GM12892 (cell line): ENCODE data around the gene TADA2A.
"Not testable (repeated sequence)": the region's sequence is repeated elsewhere in the genome, so short reads cannot be mapped to it uniquely, and the experiment has no call there.

Experiments
- DNase-seq: peaks from one replicate; pipeline ENCODE4 v3.0.0; 2011; ENCODE audit not compliant: insufficient read length
- FAIRE-seq: peaks from 2 replicates; lab custom pipeline; 2011; peaks lifted over from hg19 to GRCh38; lab: Jason Lieb, UNC
- POLR2A ChIP-seq: IDR thresholded peaks from 2 replicates; pipeline ENCODE4 v1.6.1; 2011; ENCODE audit warnings: low read depth, low read length, control low read depth
- POLR2AphosphoS5 ChIP-seq: IDR thresholded peaks from 2 replicates; pipeline ENCODE4 v1.6.1; 2011; ENCODE audit warnings: low read depth, low read length, control low read depth
- TAF1 ChIP-seq: IDR thresholded peaks from 2 replicates; pipeline ENCODE4 v1.6.1; 2011; ENCODE audit warnings: low read depth, mild to moderate bottlenecking, control low read depth, low read length, borderline replicate concordance

TADA2A gene

GRCh38 chr17:37405955-37406634, 591 bp upstream of the TADA2A start:
- DNase-seq (no peak), FAIRE-seq (no peak)
- TF ChIP-seq POLR2AphosphoS5, result no peak
- no peak for TF ChIP-seq TAF1
- no peak for TF ChIP-seq POLR2A

DNA sequence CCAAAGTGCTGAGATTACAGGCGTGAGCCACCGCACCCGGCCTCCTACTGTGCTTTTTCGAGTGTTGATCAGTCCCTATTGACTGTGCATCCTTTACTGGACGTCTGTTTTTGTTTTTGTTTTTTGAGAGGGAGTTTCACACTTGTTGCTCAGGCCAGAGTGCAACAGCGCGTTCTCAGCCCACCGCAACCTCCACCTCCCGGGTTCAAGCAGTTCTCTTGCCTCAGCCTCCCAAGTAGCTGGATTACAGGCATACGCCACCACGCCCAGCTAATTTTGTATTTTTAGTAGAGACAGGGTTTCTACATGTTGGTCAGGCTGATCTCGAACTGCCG, 1.4 kb downstream of the TADA2A start:
- not testable (repeated sequence) for FAIRE-seq, DNase-seq

GRCh38 chr17:37410357-37410756, 3.7 kb downstream of the TADA2A start:
- TF ChIP-seq POLR2AphosphoS5, result no peak
- FAIRE-seq, result no peak
- DNase-seq, result no peak

GRCh38 chr17:37413875-37414519, 7.3 kb downstream of the TADA2A start:
- TF ChIP-seq TAF1, result no peak
- no peak for TF ChIP-seq POLR2AphosphoS5
- FAIRE-seq (no peak), DNase-seq (no peak)

- TF ChIP-seq TAF1 (no peak), POLR2AphosphoS5 (no peak), POLR2A (no peak)
- DNase-seq (no peak), FAIRE-seq (no peak)
These were observed 11.2 kb downstream of the TADA2A start for GRCh38 chr17:37417852-37418251.

DNA sequence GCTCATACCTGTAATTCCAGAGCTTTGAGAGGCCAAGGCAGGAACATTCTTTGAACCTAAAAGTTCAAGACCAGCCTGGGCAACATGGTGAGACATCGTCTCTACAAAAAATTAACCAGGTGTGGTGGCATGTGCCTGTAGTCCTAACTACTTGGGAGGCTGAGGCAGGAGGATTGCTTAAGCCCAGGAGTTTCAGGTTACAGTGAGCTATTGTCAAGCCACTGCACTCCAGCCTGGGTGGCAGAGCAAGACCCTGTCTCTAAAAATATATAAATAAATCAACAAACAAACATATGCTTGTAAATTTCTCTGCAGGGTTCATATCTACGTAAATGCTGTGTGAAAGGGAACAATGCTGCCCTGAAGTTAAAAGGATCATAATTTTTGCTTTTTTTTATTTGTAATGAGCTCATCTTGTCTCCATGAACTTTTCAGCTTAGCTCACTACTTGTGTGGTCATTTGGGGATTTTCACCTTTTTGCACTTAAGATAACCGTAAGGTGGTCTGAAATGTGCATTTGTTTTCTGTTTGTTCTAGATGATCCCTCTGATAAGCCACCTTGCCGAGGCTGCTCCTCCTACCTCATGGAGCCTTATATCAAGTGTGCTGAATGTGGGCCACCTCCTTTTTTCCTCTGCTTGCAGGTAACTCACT, 16.4 kb downstream of the TADA2A start:
- FAIRE-seq (no peak), DNase-seq (no peak)
- no peak for TF ChIP-seq TAF1
- TF ChIP-seq POLR2A, result no peak
- TF ChIP-seq POLR2AphosphoS5, result no peak

DNA sequence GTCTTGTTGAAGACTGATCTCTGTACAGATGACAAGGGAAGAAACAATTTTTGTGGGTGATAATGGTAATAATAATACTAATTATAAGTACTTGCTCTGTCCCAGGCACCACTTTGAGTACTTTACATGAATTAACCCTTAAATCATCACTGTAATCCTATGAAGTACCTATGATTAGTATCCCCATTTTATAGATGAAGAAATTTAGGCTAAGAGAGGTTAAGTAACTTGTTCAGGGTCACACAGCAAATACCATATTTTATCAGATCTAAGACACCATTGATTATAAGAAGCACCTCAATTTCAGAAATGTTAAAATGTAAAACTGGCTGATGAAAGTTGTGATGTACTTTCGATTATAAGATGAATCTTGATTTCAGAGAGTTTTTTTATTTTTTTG, 18.6 kb downstream of the TADA2A start:
- FAIRE-seq (no peak), DNase-seq (no peak)
- TF ChIP-seq POLR2A, result no peak
- TF ChIP-seq POLR2AphosphoS5, result no peak
- no peak for TF ChIP-seq TAF1

- TF ChIP-seq TAF1, result no peak
- no peak for TF ChIP-seq POLR2A
- no peak for TF ChIP-seq POLR2AphosphoS5
- no peak for FAIRE-seq
- DNase-seq, result no peak
These were observed 22.4 kb downstream of the TADA2A start for GRCh38 chr17:37429039-37429438.

DNA sequence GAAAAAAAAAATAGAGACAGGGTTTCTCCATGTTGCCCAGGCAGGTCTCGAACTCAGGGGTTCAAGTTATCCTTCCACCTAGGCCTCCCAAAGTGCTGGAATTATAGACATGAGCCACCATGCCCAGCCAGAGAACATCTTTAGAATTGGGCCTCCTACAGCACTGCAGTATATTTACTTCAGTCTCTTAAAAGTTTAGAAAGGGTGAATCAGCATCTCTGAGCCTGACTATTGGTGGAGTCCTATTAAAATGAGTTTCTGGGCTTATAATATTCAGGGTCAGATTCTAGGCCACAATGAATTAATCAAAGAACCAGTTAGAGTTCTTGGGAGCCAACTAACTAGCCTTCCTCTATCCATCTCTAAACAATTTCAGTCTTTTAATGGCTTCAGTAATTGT, 22.8 kb downstream of the TADA2A start:
- DNase-seq (no peak), FAIRE-seq (no peak)
- no peak for TF ChIP-seq POLR2A
- TF ChIP-seq TAF1, result no peak
- no peak for TF ChIP-seq POLR2AphosphoS5

DNA sequence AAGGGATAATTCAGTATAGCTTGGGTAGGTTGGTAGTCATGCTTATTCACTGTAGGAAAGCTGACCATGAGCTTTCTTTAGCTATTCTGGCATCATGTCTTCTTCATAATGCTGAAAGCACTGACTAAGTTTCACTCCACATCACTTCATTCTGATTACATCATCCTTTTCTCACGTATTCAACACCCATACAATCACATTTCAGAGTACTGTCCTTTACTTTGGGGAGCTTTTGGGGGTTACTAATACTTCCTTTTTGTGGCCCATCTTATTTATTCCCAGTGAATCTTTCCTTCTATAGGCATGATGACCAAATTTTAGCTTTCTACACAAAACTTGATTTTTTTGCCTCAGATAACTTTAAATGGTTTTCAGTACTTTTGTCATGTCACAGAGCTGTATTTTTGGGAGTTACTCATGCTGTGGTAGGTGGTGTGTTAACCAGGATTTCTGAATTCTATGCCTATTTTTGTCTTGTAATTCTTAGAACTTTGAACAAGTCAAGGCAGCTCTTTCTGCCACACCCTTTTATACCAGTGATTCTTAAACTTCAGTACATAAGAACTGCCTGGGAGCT, 23.5 kb downstream of the TADA2A start:
- DNase-seq (no peak), FAIRE-seq (no peak)
- TF ChIP-seq TAF1 (no peak), POLR2A (no peak), POLR2AphosphoS5 (no peak)

GRCh38 chr17:37432671-37433070, 26.0 kb downstream of the TADA2A start:
- FAIRE-seq, result no peak
- TF ChIP-seq POLR2A (no peak), POLR2AphosphoS5 (no peak), TAF1 (no peak)

DNA sequence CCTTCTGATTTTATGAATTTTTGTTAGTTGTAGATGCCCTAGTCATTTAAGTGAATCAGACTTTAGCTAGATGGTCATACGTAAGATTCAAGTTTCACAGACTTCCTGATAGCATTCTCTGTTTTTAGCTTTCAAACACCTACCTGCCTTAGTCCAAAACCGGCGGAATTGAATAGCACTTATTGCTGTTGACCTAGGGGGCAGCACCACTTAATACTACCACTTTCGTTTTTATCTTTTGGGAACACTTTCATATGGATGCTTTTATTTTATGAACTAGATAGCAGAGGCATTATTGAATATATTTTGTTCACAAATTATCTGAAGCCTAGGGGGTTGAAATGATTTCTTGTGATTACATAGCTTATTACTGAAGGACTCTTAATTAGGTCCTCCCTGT, 31.5 kb downstream of the TADA2A start:
- no peak for FAIRE-seq
- no peak for DNase-seq
- TF ChIP-seq POLR2A (no peak), POLR2AphosphoS5 (no peak), TAF1 (no peak)

More at GRCh38 chr17:37432671-37433070, 26.0 kb downstream of the TADA2A start:
- no peak for DNase-seq
